ENCODE results near the gene ACSM2B.
"Not testable (repeated sequence)": the region's sequence is repeated elsewhere in the genome, so short reads cannot be mapped to it uniquely, and the experiment has no call there.

ACSM2B gene, protein sequence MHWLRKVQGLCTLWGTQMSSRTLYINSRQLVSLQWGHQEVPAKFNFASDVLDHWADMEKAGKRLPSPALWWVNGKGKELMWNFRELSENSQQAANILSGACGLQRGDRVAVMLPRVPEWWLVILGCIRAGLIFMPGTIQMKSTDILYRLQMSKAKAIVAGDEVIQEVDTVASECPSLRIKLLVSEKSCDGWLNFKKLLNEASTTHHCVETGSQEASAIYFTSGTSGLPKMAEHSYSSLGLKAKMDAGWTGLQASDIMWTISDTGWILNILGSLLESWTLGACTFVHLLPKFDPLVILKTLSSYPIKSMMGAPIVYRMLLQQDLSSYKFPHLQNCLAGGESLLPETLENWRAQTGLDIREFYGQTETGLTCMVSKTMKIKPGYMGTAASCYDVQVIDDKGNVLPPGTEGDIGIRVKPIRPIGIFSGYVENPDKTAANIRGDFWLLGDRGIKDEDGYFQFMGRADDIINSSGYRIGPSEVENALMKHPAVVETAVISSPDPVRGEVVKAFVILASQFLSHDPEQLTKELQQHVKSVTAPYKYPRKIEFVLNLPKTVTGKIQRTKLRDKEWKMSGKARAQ

DNA sequence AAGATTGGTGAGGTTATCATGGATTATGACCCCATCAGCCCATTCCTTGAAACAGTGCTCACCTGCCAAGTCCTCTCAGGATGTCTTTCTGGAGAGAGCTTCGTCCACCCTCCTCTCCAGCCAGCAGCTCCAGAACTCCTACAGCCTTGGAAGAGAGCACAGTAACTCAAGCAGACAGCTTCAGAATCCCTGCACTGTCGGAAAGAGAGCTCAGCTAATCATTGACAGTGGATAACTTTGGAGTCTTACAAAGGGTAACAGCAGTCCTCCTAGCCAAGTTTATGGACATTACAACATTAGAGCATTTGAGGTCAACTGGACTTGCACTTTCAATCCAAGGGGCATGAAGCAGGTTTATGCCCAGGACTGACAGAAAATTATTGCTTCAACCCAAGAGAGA lies at the start of gene ACSM2B:
Gene ACSM2B (minus strand): TSS at position 223 of the 400 bp plus-strand sequence. CDS start 11,522 bp downstream, outside the sequence.
- DNase-seq, result not testable (repeated sequence)

DNA sequence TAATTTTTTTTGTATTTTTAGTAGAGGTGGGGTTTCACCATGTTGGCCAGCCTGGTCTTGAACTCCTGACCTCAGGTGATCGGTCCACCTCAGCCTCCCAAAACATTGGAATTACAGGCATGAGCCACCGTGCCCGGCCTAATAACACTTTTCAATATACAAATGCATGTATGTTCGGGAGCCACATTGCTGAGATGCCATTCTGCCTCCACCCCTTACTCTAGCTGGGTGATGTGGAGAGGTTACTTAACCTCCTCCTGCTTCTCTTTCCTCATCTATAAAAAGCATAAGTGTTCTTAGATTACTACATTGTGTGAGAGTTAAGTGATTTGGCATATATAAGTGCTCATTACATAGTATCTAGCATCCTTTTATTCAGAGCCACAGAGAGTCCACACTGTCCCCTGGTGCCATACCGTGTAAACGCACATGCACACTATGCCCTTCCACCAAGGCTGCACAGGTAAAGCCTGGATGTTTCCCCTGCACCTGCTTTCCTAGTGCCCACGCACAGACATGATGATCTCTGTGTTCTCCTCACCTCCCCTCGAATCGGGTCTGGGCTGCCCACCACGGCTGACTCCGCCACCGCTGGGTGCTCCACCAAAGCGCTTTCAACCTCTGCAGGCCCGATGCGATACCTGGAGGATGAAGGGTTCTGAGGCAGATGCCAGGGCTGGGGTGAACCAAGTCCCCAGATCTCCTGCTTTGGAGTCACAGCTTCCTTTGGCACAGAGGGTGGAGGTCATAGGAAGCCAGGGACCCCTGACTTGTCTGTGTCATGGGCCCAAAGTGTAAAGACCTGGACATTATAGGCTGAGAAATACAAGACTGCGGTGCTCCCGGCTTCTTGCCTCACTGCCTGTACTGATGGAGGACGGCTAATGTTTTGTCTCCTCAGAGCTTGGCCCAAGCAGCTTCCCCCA lies 49.0 kb upstream of the ACSM2B start:
- no peak for DNase-seq

DNA sequence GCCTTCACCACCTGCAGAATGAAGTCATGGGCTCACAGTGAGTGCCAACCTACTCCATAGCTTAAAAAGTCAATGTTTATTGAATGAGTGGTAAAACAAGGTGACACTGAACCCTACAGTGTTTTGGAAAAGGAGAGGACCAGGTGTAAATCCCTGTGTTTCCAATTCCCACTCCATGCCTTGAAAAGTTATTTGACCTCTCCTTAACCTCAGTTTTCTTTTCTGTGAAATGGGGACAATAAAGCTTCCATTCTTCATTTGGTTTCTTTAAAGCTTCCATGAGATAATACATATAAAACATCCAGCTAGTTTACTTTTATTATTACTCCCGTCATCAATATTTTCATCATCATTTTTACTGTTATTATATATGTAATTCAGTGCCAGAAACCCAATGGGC lies 48.0 kb upstream of the ACSM2B start:
- no peak for DNase-seq

DNA sequence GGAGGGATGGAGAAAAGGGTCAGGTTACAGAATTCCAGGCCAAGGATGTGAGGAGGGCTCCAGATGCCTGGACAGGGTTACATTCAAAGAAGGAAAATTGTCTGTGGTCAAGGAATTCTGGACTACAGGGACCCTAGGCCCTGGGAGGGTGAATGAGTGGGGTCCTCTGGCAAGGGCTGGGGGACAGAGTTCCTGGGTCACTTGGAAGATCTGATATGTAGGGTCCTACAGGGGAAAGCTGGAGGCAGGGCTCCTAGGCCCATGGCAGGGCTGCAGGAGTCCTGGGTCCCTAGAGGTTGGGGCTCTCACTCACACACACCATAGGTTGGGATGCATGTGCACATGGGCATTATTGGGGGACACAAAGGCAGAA lies 46.3 kb upstream of the ACSM2B start:
- DNase-seq, result no peak

DNA sequence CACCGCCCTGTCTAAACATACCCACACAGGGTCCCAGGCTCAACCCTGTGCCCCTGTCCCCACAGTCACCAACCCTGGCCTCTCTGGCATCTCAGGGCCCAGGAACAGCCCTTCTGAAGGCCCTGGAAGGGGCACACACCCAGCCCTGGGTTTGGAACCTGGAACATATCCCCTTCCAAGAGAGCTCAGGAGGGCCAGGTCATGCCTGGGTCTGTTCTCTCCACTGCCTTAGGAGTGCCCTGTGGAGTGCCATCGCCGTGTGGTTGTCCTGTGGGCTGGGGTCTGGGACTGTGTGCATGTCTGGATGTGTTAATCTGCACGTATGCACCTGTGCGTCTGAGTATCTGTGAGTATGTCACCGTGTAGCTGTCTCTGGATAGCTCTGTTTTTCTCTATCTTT lies 45.2 kb upstream of the ACSM2B start:
- DNase-seq, result no peak

DNA sequence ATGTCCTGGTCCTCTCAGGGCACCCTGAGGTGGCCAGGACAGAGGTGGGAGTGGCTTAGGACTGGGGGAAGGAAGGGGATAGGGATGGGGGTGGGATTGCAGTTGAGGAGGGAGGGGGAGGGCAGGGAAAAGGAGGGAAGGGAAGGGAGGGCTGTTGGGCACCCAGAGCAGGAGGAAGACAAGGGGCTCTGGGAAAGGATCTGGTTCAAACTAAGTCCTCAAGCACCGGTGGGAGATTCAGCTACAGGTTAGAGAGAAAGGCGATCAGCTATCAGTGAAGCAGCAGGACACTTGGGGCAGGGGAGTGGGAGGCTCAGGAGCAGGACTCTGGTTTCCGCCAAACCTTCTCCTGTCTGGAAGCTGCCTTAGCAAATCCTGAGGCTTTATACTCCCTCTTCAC lies 44.6 kb upstream of the ACSM2B start:
- DNase-seq, result no peak

DNA sequence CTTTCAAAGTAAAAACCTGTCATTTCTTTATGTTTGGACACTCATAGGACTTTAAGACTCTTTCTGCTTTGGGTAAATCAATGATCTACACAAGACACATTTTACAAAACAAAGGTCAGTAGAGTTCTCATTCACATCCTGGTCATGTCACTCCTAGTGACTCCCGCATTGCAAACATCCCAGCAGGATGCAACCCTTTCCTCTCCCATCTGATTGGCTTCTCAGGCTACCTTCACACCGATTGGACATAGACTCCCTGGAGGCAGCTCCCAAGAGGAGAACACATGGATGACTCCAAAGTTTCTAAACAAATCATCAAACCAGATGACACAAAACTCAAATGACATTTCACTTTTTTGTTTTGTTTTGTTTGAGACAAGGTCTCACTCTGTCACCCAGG lies 43.8 kb upstream of the ACSM2B start:
- no peak for DNase-seq

DNA sequence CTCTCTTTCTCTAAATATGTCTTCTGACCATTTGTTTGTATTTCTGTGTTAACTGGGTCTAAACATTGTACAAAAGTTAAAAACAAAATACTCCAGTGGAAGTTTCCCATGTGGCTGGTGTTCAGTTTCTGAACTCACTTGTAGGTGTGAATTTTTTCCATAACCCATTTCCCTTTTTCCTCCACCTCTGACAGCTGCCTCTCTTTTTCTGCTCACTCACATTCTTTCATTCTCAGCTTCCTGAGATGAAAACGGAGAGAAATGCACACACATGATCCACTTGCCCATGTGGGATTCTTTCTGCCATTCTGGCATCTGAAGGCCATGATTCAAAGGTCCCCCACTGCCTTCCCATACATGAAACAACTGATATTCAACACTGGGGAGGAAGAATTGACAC lies 41.1 kb upstream of the ACSM2B start:
- no peak for DNase-seq

DNA sequence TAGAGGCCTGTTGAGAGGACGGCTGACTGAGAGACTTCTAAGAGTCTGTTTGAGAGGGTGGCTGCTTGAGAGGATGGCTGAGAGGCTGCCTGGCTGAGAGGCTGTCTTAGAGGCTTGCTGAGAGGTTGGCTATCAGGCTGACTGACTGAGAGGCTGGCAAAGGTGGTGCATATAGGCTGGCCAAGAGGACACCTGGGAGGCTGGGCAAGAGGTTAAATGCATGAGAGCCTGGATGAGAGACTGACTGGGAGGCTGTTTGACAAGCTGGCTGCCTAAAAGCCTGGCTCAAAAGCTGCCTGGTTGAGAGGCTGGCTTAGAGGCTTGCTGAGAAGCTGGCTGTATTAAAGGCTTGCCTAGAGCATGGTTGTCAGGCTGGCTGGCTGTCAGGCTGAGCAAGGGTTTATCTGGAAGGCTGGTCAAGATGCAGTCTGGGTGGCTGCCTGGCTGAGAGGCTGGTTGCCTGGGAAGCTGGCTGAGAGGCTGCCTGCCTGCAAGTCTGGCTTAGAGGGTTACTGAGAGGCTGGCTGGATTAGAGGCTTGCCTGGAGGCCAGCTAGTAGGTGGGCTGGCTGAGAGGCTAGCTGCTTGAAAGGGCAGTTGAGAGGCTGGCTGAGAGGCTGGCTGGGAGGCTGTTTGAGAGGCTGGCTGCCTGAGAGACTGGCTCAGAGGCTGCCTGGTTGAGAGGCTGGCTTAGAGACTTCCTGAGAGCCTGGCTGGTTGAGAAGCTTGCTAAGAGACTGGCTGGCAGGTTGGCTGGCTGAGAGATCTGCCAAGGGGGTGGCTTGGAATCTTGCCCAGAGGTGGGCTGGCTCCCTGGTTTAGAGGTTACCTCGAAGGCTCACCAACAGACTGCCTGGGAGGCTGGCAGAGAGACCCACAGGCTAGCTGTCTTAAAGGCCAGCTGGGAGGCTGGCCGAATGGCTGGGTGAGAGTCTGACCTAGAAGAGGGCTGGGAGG lies 38.3 kb upstream of the ACSM2B start:
- DNase-seq, result no peak

DNA sequence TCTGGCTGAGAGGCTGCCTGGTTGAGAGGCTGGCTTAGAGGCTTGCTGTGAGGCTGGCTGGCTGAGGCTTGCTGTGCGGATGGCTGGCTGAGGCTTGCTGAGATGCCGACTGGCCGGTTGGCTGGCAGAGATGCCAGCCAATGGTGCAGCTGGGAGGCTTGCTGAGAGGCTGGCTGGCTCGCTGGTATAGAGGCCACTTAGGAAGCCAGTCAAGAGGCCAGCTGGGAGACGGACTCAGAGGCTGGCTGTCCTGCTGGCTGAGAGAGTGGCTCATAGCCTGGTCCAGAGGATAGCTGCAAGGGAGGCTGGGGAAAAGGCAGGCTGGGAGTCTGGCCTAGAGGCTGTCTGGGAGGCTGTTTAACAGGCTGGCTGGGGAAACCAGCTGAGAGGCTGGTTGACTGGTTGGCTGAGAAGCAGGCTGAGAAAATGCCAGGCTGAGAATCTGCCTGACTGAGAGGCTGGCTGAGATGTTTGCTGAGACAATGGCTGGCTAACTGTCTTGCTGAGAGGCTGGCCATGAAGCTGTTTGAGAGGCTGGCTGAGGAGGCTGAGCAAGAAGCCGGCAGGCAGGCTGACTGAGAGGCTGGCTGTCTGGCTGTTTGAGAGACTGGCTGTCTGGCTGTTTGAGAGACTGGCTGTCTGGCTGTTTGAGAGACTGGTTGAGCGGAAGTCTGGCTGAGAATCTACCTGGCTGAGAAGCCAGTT lies 37.5 kb upstream of the ACSM2B start:
- no peak for DNase-seq

DNA sequence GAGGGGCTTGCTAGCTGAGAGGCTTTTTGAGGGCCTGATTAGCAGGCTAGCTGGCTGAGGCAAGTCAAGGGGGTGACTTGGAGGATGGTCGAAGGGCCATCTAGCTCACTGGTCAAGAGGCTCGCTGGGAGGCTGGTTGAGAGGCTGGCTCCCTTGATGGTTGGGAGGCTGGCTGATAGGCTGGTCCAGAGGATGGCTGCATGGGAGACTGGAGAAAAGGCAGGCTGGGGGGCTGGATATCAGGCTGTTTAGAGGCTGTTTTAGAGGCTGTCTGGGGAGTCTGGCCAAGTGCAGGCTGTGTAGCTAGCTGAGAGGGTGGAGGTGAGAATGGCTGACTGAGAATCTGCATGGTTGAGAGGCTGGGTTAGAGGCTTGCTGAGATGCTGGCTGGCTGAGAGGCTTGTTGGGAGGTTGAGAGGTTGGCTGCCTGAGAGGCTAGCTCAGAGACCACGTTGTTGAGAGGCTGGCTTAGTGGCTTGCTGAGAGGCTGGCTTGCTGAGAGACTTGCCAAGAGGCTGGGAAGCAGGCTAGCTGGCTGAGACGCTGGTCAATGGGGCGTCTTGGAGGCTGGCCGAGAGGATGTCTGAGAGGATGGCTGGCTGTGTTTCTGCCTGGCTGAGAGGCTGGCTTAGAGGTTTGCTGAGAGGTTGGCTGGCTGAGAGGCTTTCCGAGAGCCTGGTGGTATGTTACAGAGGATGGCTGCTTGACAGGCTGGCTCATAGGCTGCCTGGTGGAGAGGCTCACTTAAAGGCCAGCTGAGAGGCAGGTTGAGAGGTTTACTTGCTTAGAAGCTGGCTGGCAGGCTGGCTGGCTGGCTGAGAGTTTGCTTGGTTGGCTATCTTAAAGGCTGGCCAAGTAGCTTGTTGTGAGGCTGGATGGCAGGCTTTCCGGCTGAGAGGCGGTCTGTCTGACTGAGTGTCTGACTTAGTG lies 36.6 kb upstream of the ACSM2B start:
- DNase-seq, result no peak

DNA sequence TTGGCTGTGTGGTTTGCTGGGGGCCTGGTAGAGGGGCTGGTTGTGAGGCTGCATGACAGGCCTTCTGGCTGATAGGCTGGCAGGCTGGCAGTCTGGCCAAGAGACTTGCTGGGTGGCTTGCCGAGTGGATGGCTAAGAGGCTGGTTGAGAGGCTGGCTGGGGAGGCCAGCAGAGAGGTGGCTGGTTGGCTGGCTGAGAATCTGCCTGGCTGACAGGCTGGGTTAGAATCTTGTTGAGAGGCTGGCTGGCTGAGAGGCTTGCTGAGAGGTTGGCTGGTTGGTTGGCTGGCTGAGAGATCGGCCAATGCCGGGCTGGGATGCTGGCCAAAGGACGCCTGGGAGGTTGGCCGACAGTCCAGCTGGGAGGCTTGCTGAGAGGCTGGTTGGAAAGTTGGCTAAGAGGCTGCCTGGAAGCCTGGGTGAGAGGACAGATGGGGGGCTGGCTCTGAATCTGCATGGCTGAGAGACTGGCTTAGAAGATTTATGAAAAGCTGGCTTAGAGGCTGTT lies 35.9 kb upstream of the ACSM2B start:
- DNase-seq, result no peak

DNA sequence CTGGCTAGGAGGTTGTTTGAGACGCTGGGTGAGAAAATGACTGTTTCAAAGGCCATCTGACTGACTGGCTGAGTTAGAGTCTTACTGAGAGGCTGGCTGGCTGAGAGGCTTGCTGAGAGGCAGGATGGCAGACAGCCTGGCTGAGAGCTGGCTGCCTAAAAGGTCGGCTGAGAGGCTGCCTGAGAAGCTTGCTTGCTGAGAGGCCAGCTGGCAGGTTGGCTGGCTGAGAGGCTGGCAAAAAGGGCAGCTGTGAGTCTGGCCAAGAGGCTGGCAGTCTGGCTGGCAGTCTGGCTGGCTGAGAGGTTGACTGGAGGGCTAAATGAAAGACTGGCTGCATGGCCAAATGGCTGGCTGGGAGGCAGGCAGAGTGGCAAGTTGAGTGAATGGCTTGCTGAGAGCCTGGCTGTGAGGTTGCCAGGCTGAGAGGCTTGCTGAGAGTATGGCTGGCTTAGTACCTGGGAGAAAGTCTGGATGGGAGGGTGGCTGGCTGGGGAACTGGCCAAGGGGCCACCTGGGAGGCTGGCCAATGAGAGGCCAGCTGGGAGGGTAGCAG lies 35.3 kb upstream of the ACSM2B start:
- no peak for DNase-seq

DNA sequence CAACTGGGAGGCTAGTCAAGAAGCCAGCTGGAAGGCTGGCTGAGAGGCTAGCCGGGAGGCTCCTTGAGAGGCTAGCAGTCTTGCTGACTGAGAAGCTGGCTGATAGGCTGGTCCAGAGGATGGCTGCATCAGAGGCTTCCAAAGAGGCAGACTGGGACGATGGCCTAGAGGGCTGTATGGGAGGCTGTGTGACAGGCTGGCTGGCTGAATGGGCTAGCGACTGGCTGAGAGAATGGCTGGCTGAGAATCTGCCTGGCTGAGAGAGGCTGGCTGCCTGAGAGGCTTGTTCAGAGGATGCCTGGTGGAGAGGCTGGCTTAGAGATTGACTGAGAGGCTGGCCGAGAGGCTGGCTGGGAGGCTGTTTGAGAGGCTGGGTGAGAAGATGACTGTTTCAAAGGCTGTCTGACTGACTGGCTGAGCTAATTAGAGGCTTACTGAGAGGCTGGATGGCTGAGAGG lies 34.8 kb upstream of the ACSM2B start:
- DNase-seq, result no peak

DNA sequence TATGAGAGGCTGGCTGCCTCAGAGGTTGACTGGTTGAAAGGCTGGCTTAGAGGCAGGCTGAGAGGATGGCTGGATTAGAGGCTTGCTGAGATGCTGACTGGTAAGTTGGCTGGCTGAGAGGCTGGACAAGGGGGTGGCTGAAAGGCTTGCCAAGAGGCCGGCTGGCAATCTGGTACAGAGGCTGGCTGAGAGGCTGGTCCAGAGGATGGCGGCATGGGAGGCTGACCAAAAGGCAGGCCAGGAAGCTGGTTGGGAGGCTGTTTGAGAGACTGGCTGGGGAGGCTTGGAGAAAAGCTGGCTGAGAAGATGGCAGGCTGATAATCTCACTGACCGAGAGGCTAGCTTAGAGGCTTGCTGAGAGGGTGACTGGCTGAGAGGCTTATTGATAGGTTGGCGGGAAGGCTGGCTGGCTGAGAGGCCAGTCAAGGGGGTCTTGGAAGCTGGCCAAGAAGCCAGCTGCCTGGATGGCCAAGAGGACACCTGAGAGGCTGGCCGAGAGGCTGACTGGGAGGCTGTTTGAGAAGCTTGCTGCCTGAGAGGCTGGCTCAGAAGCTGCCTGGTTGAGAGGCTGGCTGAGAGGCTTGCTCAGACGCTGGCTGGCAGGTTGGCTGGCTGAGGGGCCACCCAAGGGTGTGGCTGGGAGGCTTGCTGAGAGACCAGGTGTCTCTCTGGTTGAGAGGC lies 34.2 kb upstream of the ACSM2B start:
- DNase-seq, result no peak

DNA sequence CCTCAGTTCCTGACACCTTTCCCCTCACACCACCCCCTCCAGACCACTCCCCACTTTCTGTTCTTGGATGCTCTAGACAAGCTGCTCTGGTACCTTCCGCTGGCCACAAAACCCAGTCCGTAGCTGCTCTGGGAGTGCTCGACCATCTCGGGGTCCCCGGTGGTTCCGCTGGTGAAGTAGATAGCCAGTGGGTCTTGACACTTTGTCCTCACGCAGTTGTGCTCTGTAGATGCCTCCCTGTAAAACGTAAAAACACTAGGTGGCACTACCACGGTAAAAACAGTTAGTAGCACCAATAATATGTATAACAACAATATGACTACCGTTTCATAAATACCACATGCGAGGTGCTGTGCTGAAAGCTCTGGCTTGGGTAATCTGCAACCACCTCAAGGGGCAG lies 26.0 kb upstream of the ACSM2B start:
- not testable (repeated sequence) for DNase-seq

DNA sequence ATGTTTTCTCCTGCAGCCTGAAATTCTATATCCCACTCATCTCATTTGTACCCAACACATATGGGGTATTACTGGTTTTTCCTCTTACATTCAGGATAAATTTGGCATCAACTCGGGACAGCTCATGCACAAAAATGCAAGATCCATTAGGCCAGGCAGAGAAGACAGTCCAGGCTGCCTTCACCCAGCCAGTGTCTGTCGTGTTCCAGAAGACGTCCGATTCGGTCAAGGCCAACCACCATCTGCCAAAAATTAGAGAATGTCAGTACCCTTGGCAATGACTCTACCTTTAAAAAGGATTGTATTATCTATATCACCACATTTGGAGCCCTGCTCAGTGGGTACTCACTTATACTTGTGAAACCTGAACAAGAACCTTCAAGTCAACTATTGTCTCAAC lies 23.3 kb upstream of the ACSM2B start:
- DNase-seq, result not testable (repeated sequence)

DNA sequence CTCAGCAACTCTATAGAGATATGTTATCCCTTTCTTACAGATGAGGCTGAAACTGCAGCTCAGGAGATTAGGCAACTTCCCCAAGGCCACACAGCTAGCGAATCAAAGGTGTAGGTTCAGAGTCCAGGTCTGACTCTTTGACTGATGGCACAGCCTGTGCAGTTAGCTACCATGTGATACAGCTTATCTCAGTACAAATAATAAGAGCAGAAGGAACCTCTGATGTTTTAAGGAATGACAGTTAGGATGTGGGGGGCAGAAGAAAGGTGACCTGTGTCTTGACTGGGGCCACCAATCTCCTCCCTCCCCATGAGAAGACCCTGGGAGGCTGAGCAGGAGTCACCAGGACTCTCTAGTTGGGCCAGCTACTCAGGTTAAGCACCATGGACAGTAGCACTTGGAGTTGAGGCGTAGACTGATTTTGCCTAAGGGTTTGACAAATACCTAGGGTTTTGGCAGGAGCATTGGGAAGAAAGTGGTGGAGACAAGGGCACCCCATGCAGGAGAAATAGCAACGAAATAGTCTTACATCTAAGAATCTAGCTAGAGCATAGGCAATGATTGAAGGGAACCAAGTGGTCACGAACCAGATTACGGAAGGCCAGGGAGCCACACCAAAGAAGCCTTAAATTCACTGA lies 22.8 kb upstream of the ACSM2B start:
- DNase-seq, result no peak

DNA sequence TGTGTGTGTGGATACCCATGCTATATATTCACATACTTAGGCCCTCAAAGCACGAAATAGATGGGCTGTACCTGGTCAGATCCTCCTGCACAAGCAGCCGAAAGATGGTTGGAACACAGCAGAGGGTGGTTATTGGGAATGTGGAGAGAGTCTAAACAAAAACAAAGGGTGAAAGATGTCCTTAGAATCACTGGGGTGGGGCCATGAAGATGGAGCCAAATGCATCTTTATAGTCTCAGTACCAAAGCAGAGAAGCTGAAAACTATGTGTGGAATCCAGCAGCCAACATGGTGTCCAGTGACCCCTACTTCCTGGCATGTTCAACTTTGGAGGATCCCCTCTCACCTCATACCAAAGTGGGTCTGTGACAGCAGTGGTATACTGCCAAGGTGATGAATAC lies 19.5 kb upstream of the ACSM2B start:
- not testable (repeated sequence) for DNase-seq
